ENCODE results near the gene OR5F1.

The OR5F1 gene

DNA sequence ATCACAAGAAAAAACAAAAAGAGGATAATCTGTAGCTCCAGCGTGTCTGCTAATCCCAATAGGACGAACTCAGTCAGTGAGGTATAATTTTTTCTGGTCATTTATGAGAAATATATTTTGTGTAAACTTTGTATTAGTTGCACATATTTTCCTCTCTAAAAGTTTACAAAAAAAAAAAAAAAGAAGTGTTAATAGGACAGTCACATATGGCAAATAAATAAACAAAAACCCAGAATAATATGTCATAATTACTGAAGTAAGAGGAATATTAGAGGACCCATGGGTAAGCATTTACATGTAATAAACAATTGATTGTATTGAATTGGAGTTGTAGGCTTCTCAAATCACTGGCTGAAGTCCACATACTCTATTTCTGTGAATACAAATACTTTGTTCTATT lies at the start of gene OR5F1:
OR5F1 (minus strand) TSS at position 101 of the 400 bp plus-strand sequence; CDS start at position 101, 0 bp downstream.
- Histone ChIP-seq H3K27me3 (ENCODE audit: control insufficient read depth, insufficient read depth, low read length) (no peaks in the 10 kb centered on the region), H3K4me3 (ENCODE audit: low read length) (no peak within 1 kb of the TSS), H3K4me1 (ENCODE audit: control insufficient read depth, insufficient read depth, low read length) (no peaks in the 10 kb centered on the region), H3K36me3 (ENCODE audit: control insufficient read depth, insufficient read depth, low read length) (no peaks in the 10 kb centered on the region), H3K9ac (ENCODE audit: low read length) (no peak within 1 kb of the TSS), H3K27ac (ENCODE audit: low read depth, low read length) (no peak within 1 kb of the TSS)

DNA sequence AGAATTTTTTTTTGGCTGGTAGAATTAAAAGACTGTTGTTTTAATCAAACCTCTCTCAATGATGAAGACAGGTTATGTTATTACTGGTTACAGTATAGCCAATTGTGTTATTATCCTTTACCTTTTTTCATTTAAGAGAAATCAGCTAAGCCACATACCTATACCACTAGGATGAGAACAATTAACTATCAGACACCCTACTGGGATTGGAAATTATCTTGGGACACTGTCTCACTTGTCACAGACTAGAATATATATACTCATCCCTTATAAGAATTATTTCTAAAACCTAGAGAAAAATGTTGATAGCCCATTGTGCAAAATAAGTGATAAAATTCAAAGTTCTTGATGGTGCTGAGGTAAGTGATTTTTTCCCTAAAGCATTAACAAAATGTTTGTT lies 32.9 kb upstream of the OR5F1 start, which contains the start of gene OR5AS1:
OR5AS1 (plus strand) TSS at position 301 of the 400 bp plus-strand sequence. CDS start 2,765 bp downstream, outside the sequence.
- no peak within 1 kb of the TSS for H3K4me3 ChIP-seq (ENCODE audit: low read length)
- no peak within 1 kb of the TSS for H3K9ac ChIP-seq (ENCODE audit: low read length)
- no peaks in the 10 kb centered on the region for H3K27me3 ChIP-seq (ENCODE audit: control insufficient read depth, insufficient read depth, low read length)
- H3K36me3 ChIP-seq (ENCODE audit: control insufficient read depth, insufficient read depth, low read length): no peaks in the 10 kb centered on the region
- no peaks in the 10 kb centered on the region for H3K4me1 ChIP-seq (ENCODE audit: control insufficient read depth, insufficient read depth, low read length)
- H3K27ac ChIP-seq (ENCODE audit: low read depth, low read length): no peak within 1 kb of the TSS

DNA sequence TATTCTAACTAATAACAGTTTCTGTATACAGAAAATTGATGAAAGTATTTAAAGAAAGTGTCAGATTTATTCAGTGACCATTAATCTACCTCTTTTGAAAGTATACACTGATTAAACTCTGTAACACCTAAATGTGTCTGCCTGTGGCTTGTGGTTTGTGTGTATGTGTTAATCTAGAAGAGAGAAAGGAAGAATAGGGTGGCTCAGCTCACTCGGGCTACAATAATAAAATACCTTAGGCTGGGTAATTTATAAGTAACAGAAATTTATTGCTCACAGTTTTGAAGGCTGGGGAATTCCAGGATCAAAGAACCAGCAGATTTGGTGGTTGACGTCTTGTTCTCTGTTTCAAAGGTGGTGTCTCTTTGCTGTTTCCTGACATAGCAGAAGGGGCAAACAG lies 19.4 kb upstream of the OR5F1 start:
- H3K36me3 ChIP-seq (ENCODE audit: control insufficient read depth, insufficient read depth, low read length): no peaks in the 10 kb centered on the region
- H3K27me3 ChIP-seq (ENCODE audit: control insufficient read depth, insufficient read depth, low read length): no peaks in the 10 kb centered on the region
- no peak overlapping the region for H3K27ac ChIP-seq (ENCODE audit: low read depth, low read length)
- H3K4me1 ChIP-seq (ENCODE audit: control insufficient read depth, insufficient read depth, low read length): no peaks in the 10 kb centered on the region
- no peak overlapping the region for H3K9ac ChIP-seq (ENCODE audit: low read length)
- no peak overlapping the region for H3K4me3 ChIP-seq (ENCODE audit: low read length)

DNA sequence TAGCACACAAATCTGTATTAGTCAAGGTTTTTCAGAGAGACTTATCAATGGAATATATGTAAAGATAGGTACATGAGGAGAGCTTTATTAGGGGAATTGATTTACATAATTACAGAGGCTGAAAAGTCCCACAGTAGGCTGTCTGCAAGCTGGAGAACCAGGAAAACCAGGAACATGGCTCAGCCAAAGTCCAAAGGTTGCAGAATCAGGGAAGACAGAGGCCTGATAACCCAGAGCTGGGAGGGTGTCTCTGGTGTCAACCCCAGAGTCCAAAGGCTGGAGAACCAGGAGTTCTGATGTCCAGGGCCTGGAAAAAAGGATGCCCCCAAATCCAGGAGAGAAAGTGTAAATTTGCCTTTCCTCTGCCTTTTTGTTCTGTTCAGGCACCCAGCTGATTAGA lies 16.3 kb upstream of the OR5F1 start:
- no peaks in the 10 kb centered on the region for H3K36me3 ChIP-seq (ENCODE audit: control insufficient read depth, insufficient read depth, low read length)
- H3K4me3 ChIP-seq (ENCODE audit: low read length): no peak overlapping the region
- no peak overlapping the region for H3K9ac ChIP-seq (ENCODE audit: low read length)
- no peaks in the 10 kb centered on the region for H3K27me3 ChIP-seq (ENCODE audit: control insufficient read depth, insufficient read depth, low read length)
- no peak overlapping the region for H3K27ac ChIP-seq (ENCODE audit: low read depth, low read length)
- H3K4me1 ChIP-seq (ENCODE audit: control insufficient read depth, insufficient read depth, low read length): no peaks in the 10 kb centered on the region

DNA sequence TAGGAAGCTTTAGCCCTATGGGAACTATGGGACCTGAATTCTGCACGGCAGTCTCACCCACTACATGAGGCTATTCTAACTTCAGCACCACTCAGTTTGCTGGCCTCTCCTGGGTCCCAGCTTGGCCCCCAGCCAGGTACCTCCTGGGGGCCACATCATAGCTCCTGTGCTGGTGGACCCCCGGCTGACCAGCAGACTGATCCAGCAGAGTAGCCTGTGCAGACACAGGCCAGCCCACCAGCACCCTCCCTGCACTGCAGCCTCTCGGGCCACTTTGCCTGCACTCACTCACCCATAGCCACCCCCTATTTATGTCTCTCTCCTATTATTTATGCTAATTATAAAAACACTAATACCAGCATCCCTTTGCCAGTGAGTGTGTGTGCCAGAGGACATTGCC lies 23.5 kb downstream of the OR5F1 start:
- Histone ChIP-seq H3K27ac (ENCODE audit: low read depth, low read length) (no peak overlapping the region), H3K36me3 (ENCODE audit: control insufficient read depth, insufficient read depth, low read length) (no peaks in the 10 kb centered on the region), H3K4me3 (ENCODE audit: low read length) (no peak overlapping the region), H3K27me3 (ENCODE audit: control insufficient read depth, insufficient read depth, low read length) (no peaks in the 10 kb centered on the region), H3K4me1 (ENCODE audit: control insufficient read depth, insufficient read depth, low read length) (no peaks in the 10 kb centered on the region), H3K9ac (ENCODE audit: low read length) (no peak overlapping the region)

DNA sequence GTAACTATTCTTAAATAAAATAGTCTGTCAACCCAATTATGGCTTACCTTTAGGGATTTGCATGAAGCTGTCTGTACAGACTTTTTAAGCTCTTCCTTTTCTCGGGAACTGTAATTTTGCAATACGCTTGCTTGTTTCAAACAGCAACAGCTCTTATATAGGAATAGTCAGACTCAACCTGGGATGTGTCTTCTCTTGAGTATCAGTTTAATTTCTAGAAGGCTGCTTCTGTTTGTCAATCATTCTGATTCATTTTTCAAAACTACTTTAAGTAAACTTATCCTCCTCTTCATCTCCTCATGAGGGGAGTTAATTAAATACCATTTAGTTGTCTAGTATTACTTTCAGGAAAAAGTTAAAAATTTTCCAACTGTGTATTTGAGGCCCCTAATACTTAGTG lies 24.6 kb downstream of the OR5F1 start, which contains the start of gene OR10AG1:
OR10AG1 (minus strand) TSS at position 101 of the 400 bp plus-strand sequence; CDS start at position 63, 38 bp downstream.
- Histone ChIP-seq H3K4me3 (ENCODE audit: low read length) (no peak within 1 kb of the TSS), H3K4me1 (ENCODE audit: control insufficient read depth, insufficient read depth, low read length) (no peaks in the 10 kb centered on the region), H3K36me3 (ENCODE audit: control insufficient read depth, insufficient read depth, low read length) (no peaks in the 10 kb centered on the region), H3K27me3 (ENCODE audit: control insufficient read depth, insufficient read depth, low read length) (no peaks in the 10 kb centered on the region), H3K27ac (ENCODE audit: low read depth, low read length) (no peak within 1 kb of the TSS), H3K9ac (ENCODE audit: low read length) (no peak within 1 kb of the TSS)

DNA sequence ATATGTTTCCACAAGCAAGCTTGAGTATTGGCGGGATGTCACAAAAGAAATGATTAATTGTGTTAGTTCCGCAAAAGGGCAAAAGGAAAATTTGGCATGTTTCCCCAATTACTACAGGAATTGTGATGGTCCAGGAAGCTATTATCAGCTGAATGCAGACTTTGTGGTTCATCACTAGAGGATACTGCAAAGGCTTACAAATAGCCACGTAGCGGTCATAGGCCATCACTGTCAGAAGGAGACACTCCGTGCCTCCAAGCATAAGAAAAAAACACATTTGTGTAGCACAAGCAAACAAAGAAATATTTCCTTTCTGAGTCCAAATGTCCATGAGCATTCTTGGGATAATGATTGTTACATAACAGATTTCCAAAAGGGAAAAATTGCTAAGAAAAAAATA lies 26.5 kb downstream of the OR5F1 start:
- Histone ChIP-seq H3K9ac (ENCODE audit: low read length) (no peak overlapping the region), H3K27me3 (ENCODE audit: control insufficient read depth, insufficient read depth, low read length) (no peaks in the 10 kb centered on the region), H3K4me3 (ENCODE audit: low read length) (no peak overlapping the region)

DNA sequence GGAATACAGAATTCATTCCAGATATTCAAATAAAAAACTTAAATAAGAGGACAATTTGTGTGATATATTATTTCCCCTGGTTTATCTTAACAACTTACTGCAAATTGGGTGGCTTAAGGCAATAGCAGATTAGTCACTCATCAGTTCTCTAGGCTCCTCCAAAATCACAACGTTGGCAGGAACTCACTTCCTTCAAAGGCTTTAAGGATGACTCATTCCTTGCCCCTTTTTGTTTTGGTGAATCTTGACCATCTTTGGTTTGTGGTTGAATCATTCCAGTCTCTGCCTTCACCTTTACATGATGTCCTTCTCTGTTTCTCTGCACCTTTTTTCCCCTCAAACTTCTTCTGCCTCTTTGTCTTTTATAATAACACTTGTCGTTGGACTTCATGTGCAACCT lies 28.0 kb downstream of the OR5F1 start:
- Histone ChIP-seq H3K4me1 (ENCODE audit: control insufficient read depth, insufficient read depth, low read length) (no peaks in the 10 kb centered on the region), H3K4me3 (ENCODE audit: low read length) (no peak overlapping the region), H3K36me3 (ENCODE audit: control insufficient read depth, insufficient read depth, low read length) (no peaks in the 10 kb centered on the region), H3K27me3 (ENCODE audit: control insufficient read depth, insufficient read depth, low read length) (no peaks in the 10 kb centered on the region), H3K9ac (ENCODE audit: low read length) (no peak overlapping the region), H3K27ac (ENCODE audit: low read depth, low read length) (no peak overlapping the region)

More for the DNA sequence above, 26.5 kb downstream of the OR5F1 start:
- no peaks in the 10 kb centered on the region for H3K36me3 ChIP-seq (ENCODE audit: control insufficient read depth, insufficient read depth, low read length)
- no peaks in the 10 kb centered on the region for H3K4me1 ChIP-seq (ENCODE audit: control insufficient read depth, insufficient read depth, low read length)
- H3K27ac ChIP-seq (ENCODE audit: low read depth, low read length): no peak overlapping the region

DNA sequence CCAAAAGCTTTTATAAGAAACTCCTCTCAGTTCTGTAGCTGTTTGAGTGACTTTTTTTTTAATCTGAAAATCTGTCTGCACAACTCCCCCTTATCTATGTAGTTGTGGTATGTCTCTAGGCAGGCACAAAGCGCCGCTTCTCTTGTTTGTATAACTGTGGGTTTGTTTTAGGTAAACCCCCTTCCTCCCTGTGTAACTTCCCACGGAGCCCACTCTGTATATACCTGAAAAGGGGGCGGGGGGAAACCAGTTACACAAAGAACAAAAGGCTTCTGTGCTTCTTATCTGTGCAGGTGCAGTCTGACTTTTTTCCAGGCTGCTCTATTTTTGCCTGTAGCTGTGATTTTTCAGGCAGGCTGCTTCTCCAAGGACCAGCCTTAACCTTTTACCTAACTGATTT lies 37.9 kb downstream of the OR5F1 start:
- Histone ChIP-seq H3K27me3 (ENCODE audit: control insufficient read depth, insufficient read depth, low read length) (no peaks in the 10 kb centered on the region), H3K4me3 (ENCODE audit: low read length) (no peak overlapping the region), H3K9ac (ENCODE audit: low read length) (no peak overlapping the region), H3K36me3 (ENCODE audit: control insufficient read depth, insufficient read depth, low read length) (no peaks in the 10 kb centered on the region), H3K4me1 (ENCODE audit: control insufficient read depth, insufficient read depth, low read length) (no peaks in the 10 kb centered on the region), H3K27ac (ENCODE audit: low read depth, low read length) (no peak overlapping the region)

DNA sequence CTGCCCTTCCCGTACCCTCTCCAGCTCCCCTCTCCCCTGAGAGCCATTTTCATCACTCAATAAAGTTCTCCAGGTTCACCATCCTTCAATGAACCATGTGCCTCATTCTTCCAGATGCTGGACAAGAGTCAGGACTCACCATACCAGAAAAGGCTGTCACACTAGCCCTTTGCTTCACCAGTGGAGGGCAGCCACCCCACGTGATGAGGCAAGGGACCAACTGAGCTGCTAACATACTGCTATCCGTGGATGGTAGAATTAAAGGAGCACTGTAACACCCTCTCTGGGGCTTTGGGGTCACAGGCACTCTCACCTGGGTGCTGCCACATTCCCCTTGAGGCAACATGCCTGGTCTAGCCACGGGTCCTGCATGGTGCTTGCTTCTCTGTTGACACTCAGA lies 45.1 kb downstream of the OR5F1 start:
- H3K9ac ChIP-seq (ENCODE audit: low read length): no peak overlapping the region
- H3K4me1 ChIP-seq (ENCODE audit: control insufficient read depth, insufficient read depth, low read length): no peaks in the 10 kb centered on the region
- no peak overlapping the region for H3K27ac ChIP-seq (ENCODE audit: low read depth, low read length)
- no peak overlapping the region for H3K4me3 ChIP-seq (ENCODE audit: low read length)
- H3K36me3 ChIP-seq (ENCODE audit: control insufficient read depth, insufficient read depth, low read length): no peaks in the 10 kb centered on the region
- H3K27me3 ChIP-seq (ENCODE audit: control insufficient read depth, insufficient read depth, low read length): no peaks in the 10 kb centered on the region

All from rectal smooth muscle tissue (tissue), 1 donor.